Activated CD4-positive, alpha-beta T cell treated with anti-CD3 and anti-CD28 coated beads for 4 hours (primary cell): ENCODE data around the gene PALD1.

Source experiments
- DNase-seq, 2 donors: peaks; one replicate each; pipeline ENCODE4 v3.0.0-alpha.2; 2020

PALD1 gene

DNA sequence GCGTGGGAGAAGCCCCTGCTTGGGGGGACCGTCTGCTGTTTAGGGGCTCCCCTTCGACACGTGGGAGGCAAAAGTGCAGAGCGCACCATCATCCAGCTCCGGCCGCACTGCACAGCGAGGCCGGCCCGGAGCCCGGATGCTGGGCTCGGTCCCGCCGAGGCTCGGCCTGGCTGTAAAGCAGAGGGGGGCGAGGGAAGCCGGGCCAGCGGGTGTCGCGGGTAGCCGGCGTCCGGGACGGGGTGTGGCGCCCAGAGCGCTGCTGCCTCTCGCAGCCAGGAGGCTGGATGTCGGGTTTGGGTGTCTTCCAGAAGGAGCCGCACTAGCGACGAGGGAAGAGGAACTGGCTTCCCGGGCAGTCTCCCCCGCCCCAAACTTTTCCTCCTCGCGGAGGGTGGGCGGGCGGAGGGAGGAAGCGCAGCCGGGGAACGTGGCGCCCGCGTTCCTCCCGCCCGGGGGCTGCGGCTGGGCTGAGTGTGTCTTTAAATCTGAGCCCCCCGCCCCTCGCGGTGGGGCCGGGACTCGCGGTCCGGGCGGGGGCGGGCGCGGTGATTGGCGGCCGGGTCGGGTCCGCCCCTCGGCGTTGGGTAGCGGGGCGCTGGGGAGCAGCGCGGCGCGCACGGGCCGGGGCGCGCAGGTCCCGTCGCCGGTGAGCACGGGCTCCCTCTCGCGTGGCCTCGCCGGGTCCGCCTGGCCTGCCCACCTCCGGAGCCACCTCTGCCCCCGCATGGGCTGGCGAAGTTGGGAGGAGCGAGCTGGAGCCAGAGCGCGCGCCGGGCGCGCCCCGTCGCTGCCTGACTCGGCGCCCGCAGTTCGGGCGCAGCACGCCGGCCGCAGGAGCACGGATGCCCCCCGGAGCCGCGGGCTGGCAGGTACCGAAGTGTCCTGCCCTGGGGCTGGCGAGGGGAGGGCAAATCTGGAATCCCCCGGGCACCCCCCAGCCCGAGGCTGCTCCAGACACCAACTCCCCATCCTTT, at the start of gene PALD1:
PALD1 (plus strand) TSS at position 577 of the 974 bp plus-strand sequence. CDS start 47,185 bp downstream, outside the sequence.
- peak; percentile 46 to 63 for DNase-seq

DNA sequence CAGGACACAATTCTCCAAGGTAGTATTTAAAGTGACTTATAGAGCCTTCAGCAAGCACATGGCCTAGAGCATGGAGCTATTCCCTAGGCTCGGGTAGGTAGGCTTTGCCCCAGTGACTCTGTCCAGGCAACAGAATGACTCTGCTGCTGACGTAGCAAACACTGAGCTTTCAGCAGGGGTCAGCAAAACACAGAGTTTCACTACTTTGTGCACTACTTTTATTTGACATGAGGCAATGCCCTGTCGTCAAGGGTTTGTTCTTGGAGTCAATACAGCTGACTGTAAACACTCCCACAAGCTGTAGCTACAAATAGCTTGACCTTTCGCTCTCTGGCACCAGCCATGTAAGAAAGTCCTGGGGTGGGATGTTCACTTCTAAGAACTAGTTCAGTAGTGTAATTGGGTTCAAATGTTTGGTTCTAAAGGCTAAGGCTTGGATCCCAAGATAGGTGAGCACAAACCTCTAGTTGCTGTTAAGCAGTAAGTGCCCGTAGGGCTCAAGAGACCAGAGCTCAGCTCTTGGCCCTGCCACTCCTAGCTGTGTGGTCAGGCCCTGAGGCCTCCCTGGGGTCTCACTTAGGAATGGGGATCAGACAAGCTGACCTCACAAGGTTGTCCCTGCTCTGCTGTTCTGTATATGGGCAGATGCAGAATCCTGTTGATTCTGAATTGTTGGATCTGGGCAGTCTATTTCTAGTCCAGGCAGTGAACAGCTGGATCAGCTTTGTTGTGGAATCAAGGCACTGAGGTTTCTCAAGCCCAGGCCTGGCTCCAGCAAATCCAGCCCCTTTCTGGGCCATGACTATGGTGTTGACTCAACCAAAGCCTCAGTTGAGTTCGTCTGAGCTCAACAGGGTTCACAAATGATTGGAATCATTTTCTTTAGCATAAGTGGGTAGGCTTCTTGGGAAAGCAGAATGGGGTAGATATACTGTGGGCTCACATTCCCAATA, 47.8 kb upstream of the PALD1 start:
- DNase-seq: no peak

DNA sequence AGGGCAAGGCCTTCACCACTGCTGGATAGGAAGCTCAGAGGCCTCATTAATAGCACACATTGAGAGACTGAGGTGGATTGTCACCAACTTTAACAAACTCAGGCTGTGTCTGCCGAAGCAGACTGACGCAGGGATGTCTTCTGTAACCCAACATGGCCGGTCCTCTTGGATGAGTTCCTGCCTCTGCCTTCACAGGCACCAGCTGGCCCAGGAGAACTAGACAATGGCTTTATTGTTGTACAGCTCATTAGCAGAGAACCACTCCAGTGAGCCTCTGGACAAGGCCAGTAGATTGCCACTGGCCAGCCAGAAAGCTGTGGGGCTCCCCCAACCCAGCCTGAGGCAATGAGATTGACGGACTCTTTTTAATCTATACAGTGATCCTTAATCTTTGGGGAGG, 46.5 kb upstream of the PALD1 start:
- DNase-seq: no peak

DNA sequence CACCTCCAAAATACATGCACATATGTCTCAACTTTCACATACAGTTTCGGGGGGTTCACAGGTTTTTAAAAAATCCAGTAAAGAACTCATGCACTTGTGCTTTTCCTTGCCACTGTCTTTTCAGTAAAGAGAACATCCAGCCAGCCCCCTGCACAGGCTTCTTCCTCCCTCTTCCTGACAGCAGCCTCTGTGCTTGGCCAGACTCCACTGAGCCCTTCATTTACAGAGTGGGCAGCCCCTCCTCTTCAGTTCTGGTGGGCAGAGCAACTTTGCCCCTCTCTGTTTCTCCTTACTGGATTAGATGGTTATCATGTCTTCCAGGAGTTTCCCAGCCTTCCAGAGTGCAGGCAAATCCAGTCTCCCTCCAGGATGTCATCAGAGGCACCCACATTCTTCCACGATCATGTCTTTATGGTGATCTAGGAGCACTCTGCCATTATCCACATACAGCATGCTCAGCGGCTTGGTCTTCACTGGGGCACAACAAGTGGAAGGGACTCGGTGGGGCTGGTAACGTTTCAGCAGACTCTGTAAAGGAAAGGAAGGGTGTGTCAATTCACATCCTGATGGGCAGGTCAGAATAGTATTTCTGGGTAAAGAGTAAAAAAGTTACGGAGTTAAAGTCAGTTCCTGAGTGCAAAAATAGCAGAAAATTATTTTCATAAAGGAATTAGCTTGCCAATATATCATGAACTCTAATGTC, 45.9 kb upstream of the PALD1 start:
- DNase-seq: no peak

DNA sequence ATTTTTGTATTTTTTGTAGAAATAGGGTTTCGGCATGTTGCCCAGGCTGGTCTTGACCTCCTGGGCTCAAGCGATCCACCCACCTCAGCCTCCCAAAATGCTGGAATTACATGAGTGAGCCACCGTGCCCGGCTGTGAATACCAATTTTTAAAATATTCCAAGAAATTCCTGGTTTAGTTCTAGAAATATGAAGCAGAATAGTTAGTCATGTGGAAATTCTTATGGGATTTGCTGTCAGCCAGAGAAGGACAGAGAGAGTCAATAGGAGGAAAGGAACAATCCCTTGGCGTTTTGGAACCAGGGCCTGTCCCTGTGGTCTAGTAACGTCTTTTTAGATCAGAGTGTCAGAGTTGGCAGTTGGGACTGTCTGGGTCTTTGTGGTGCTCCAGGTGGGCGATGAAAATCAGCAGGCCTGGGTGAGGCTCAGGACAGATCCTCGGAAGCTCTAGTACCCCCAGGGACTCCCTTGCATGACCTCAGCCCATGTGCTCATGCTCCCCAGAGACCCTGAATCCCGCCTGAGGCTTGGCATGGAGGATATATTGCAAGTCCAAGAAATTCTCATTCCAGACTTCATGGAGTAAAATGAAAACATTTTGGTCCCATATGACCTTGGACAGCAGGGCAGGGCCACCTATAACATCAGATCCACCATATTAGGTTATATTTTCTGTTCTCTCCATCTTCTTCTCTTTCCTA, 44.8 kb upstream of the PALD1 start:
- DNase-seq: no peak

DNA sequence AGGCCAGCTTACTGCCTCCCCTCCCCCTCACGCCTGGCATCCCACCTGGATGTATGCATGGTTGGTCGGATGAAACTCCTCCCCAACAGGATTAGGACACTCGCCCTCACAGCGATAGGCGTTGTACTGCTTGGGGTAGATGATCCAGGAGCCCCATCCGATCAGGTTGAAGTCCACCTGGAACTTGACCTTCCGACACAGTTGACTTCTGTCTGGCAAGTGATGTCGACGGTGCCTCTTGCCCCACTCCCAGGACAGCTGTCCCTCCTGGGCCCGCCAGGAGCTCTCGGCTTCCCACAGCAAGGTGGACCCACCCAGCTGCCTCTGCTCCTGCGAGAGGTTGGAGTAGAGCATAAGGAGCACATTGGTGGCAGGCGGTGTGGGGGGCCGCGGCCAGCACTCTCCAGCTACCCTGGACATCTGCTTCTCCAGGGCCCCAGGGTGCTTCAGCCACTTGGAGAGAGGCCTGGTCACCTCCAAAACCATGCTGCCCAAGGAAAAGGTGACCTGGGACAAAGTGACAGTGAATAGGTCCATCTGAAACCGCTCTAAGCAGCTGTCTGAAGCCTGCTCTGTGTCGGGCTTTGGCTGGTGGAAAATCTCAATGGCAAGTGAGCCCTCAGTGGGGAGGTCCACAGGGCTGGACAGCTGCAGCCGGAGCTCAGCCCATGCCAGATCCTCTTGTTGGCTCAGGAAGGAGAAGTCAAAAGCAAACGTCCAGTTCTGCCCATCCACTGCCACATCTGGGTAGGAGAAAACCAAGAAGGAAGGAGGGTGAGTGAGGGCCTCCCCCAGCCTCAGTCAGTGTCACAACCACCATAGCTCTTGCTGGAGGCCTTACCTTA, 43.1 kb upstream of the PALD1 start:
- no peak for DNase-seq

DNA sequence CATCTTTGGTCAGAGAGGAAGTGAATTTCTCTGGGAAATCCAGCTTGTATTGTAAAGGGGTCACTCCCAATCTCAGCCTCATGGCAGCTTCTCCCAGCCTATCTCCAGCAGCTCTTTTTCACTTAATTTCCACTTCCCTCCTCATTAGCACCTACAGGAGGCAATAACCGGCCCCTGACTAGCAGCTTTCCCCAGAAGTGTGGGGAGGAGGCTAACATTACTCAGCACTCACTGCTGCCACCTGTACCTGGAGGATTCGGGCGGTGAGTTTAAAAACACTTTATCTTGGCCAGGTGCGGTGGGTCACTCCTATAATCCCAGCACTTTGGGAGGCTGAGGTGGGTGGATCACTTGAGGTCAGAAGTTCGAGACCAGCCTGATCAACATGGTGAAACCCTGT, 40.8 kb upstream of the PALD1 start:
- DNase-seq: no peak

DNA sequence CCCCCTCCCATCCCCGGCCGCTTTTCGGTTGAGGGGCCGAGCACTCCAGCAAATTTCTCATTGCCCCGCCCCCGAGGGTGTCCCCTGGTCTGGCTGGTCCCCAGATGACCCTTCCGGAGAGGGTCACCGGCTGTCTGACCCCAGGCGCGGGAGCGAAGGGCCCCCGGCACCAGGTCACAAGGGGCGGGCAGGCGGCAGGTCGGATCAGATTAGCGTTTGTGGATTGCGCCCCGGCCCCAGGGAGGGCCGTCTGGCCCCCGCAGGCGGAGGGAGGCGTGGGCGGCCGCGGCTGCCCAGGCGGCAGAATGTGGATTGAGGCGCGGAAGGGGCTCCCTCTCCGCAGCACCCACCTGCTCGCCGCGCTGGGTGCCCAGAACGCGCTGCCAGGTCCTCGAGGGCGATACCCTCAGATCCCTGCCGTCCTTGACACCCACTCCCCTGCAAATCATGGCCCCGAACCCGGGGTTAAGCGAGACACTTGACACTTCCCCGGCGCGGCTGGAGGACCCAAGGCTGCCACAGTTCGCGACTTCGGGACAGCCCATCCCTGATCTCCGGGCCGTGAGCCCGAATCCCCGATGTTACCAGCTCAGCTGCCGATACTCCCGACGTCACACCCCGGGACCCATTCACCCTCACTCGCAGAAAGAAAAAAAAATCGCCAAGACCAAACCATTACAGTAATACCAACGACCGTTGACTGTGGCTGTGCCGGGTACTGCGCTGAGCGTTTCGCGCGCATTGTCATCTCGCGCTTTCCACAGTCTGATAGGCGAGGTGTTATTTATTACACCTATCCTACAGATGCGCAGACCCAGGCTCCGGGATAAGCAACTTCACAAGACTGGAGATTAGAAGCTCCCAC, 38.0 kb upstream of the PALD1 start:
- no peak for DNase-seq

DNA sequence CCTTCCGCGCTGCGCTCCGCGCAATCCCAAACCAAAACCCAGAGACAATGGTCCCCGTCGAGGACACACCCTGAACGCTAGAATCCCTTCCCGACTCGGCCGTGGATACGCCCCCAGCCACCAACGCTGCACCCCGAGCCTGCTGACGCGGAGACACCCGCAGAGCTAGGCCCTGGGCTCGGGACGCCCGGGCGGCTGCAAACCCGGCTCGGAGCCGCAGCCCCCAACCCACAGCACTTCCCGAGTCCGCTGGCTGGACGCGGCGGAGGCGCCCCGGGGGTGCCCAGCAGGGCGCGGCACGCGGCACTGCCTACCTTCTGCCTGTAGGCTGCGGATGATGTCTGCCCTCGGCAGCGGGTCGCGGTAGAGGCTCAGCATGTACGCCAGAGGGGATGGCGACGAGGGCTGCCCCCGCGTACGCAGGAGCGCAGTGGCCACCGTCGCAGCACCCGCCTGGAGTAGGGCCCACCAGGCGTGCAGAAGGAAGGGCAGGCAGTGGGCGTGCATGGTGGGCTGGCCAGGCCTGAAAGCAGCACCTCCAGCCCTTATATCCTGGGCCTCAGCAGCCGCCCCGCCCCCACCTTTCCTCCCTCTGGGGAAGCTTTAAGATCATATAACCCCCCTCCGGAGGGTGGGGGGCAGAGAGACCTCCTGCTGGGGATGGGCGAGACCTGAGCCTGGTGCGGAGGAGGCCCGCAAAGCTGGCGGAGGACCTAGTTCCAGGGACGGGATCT, 37.2 kb upstream of the PALD1 start, which contains the start of gene NODAL:
NODAL (minus strand) TSS at position 521 of the 734 bp plus-strand sequence; CDS start at position 507, 14 bp downstream.
- no peak for DNase-seq

DNA sequence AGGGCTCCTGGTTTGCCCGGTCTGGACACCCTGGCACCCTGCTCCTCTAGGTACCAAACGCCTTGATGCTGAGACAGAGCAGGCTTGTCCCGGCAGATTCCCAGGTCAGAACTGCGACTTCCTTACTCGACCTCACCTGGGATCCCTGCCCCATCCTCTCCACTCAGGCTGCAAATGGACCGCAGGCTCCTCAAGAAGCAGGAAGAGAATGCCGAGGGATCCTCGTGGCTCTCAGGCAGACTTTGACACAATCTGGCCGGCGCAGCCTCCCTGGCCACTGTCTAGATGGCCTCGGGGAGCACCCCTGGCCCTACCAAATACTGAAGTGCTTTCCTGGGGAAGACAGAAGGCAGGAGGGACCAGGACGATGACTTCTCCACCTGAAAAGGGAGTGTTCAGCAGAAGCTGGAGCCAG, 36.7 kb upstream of the PALD1 start:
- DNase-seq: no peak

DNA sequence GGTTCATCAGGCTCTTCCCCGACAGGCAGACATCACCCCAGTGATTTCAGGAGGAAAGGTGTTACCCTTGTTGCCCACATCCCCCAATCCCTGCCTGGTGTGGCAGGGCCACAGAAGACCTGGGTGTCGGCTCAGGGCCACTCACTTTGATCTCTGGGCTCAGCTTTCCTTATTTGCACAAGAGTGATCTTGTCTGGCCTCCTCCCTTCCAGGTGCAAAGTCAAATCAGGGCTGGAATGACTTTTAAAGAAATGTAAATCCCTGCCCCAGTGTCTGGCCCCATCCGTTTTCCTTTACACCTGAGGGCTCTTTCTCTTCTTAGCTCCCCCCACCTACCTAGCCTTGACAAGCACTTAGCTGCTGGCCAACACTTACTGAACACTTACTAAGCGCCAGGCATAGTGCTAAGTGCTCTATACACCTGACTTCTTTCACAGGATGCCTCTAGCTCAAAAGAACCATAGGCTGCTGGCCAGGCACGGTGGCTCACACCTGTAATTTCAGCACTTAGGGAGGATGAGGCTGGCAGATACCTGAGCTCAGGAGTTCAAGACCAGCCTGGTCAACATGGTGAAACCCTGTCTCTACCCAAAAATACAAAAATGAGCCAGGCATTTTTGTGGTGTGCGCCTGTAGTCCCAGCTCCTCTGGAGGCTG, 36.1 kb upstream of the PALD1 start:
- no peak for DNase-seq

DNA sequence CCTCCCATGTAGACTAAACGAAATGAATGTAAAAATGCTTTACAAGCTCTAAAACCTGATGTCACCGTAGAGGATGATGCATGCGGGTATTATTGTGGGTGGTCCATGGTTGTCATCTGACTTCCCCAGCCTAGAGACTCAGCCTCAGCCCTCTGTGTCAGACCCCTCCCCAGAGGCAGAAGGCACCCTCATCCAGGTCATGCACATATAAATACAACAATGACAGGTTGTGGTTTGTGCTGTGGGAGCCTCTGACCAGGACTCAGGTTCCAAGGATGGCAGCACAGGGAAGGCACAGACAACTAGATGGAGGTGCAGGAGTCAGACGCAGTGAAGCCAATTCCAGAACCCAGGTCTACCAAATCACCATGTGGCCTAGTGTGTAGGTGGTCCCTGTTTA, 33.8 kb upstream of the PALD1 start:
- DNase-seq: no peak

DNA sequence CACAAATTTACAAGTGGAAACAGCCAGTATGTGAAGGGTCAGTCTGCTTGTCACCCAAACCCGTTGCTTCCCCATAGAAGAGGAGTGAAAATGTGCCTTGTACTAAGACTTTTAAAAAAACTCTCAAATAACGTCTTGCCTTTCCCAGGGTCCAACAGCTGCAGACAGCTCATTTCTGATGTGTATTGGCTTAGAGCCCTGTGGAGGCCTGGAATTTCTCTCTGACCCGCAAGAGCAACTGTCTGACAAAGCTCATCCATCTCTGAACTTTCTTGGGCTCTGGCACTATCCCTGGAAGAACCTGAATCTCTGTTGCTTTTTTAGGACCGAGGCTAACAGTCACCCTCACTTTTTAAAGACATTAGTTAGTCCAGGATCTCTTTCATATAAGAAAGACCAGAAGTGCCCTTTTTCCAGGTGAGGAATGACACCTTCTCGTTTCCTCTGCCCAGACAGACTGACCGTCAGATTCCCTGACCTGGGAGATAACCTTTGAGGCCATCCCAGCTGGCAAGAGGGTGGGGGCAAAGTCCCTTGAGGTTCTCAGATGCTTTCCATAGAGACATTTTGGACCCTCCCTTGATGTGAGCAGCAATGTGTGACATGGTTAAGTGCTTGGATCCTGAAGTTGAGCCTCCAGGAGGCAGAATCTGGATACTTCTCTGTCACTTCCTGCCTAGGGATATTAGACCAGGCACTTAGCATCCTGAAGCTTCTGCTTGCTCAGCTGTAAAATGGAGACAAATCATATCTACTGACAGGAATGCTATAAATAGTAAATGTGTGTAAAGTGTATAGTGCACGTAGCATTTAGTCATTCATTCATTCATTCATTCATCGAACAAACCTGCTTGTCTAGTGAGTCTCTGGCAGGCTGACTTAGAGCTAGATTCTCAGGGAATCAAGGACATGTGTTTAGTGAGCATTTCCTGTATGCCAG, 32.6 kb upstream of the PALD1 start:
- no peak for DNase-seq

DNA sequence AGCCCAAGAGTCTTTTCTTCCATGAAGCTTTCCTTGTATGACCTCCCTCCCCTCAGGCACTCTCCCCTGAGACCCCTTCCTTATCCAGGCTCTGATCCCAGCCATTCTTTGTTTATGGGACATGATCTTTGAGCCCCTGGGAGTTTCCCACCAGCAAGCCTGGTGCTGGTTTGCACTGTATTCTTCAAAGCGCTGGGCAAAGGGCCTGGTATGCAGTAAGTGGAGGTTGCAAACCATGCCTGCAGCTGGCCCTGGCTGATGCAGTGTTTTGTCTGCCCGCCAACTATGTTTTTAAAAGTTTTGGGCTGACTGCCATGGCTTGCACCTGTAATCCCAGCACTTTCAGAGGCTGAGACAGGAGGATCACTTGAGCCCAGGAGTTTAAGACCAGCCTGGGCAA, 30.3 kb upstream of the PALD1 start:
- no peak for DNase-seq

DNA sequence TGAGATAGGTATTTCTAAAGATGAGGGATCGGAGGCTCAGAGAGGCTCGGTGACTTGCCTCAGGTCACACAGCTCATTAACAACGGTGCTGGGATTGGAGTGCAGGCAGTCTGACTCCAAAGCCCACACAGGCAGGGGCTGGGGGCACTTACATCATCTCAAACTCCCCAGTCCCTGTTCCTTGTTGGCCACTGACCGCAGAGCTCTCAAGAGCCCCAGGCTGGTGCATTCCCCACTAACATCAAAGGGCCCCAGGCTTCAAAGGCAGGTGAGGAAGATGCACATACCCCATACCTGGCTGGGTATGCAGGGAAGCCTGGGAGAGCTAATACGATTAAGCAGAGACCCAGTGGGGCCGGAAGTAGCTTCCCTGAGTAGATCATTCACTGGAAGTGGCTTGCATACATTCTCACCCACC, 23.3 kb upstream of the PALD1 start:
- DNase-seq: no peak

DNA sequence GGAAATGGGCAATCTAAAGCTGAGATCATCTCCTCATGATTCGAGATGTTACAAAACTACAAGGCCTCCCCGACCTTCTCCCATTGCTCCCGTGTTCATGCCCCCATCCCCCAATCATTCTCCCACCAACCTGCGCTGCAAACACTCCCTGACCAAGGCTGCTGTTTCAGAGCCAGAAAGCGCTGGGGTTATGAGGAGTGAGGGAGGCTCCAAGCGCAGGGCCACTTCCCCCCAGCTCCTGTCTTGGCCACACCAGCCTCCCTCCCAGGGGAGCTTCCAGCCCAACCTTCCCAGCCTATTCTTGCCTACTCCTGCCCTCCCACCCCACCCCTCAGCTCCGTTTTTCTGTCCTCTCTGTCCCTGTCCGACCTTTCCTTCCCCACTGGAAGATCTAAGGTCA, 22.4 kb upstream of the PALD1 start:
- no peak for DNase-seq

DNA sequence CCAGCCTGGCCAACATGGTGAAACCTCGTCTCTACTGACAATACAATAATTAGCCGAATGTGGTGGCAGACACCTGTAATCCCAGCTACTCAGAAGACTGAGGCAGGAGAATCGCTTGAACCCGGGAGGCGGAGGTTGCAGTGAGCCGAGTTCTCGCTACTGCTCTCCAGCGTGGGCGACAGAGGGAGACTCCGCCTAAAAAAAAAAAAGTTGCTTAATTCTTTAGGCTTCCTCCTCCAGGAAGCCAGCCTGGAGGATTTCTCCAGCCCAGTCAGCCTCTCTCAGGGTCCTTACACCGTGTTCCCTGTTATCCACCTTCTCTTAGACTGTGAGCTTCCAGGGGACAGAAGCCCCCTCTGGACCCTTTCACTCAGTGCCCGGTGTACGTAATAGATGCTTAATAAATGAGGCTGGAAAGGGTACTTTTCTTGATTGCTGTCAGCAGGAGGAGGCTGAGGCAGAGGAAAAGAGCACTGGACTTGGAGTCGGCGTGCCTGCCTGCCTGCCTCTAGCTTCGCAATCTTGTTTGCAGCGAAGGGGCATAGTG, 20.7 kb upstream of the PALD1 start:
- DNase-seq: no peak
